Epidermal melanocyte (primary cell): ENCODE measurements around the gene UBL4B.
"Not testable (repeated sequence)": the region's sequence is repeated elsewhere in the genome, so short reads cannot be mapped to it uniquely, and the experiment has no call there.

ENCODE experiments used
- DNase-seq: peaks from one replicate; pipeline ENCODE4 v3.0.0; 2011; ENCODE audit warnings: low spot score; ENCODE audit not compliant: insufficient read length

Gene UBL4B, protein sequence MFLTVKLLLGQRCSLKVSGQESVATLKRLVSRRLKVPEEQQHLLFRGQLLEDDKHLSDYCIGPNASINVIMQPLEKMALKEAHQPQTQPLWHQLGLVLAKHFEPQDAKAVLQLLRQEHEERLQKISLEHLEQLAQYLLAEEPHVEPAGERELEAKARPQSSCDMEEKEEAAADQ

GRCh38 chr1:110112143-110112542 lies at the start of gene UBL4B:
UBL4B (plus strand) TSS chr1:110112443; CDS start chr1:110112535, 92 bp downstream.
- DNase-seq: no peak

GRCh38 chr1:110062612-110063011 lies 49.6 kb upstream of the UBL4B start:
- DNase-seq: no peak

- DNase-seq: no peak
Measured at GRCh38 chr1:110063781-110064180, 48.5 kb upstream of the UBL4B start.

- no peak for DNase-seq
Measured at GRCh38 chr1:110064576-110065337, 47.5 kb upstream of the UBL4B start.

DNA sequence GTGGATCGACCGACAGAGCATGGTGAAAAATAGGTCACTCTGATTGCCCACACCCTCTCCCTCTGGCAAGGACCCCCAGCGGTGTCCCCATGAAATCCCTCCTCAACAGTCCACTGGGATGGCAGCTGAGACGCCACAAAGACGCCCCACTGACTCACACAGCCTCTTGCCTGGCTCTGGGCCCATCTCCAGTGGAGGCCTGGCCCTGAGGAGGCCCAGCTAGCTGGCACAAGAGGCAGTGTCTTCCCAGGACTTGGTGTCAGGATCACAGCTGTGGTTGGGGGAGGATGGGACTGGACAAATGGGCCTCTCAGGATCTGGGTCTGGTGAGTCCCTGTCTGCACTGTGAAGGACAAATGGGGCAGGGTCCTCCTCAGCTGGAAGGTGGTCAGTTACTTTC lies 46.4 kb upstream of the UBL4B start:
- DNase-seq: no peak

DNA sequence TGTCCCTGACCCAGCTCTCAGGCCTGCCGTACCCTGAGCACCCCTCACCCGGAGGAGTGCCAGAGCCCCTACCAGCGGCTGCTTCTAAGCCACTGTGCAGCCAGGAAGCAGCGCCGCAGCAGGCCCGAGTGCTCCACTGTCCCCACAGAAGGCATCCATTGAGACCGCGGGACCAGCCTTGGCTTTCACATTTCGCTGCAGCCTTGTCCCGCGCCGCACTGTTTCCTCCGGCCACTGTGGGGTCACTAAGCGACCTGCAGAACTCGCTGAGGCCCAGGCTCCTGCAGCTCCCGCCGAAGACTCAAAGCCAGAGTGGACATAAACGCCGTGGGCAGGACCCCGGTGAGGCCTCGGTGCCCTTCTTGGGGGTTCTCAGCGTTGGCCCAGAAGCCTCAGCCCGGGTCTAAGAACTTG lies 44.8 kb upstream of the UBL4B start:
- no peak for DNase-seq

GRCh38 chr1:110067893-110068645 lies 44.2 kb upstream of the UBL4B start:
- DNase-seq: no peak

DNA sequence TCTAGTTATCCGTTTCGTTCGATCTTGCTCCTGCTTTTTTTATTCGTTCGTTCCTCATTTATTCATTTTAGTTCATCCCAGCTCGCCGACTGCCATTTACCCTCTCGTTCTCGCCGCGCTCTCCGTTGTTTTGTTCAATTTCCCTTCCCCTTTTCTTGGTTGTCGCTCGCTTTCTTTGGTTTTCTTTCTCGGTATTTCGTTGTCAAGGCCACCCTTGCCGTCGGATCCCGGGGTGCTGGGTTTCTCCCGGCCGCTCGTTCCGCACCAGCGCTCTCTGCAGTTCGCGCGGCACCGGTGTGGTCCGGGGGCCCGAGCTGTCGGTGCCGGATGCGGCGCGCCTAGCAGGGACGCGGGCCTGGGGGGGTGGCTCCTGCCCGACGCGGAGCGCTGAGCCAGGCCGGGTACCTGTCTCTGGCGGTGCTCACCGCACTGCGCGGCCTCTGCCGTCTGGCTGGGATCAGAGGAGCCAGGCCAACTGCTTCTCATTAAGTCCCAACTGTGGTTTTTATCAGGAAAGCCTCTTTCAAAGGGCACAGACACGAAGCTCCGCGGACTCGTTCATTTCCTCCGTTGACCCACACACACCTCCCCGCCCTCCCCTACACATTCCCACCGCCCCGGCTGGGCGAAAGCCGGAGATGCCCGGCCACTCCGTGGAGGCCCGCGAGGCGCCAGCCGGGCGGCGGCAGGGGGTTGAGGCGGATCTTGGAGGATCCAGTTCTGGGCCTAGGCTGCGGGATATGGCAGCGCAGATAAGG lies 43.4 kb upstream of the UBL4B start:
- DNase-seq: no peak

GRCh38 chr1:110069404-110070281 lies 42.6 kb upstream of the UBL4B start:
- DNase-seq: no peak

- no peak for DNase-seq
Measured at GRCh38 chr1:110070282-110070669, 42.0 kb upstream of the UBL4B start.

GRCh38 chr1:110070671-110071242 lies 41.5 kb upstream of the UBL4B start, which contains the start of gene ALX3:
ALX3 (minus strand) TSS chr1:110070672; CDS start chr1:110070612, 60 bp downstream.
- DNase-seq: no peak

GRCh38 chr1:110074166-110074565 lies 38.1 kb upstream of the UBL4B start:
- DNase-seq: no peak

- no peak for DNase-seq
Measured at GRCh38 chr1:110076789-110077500, 35.3 kb upstream of the UBL4B start.

DNA sequence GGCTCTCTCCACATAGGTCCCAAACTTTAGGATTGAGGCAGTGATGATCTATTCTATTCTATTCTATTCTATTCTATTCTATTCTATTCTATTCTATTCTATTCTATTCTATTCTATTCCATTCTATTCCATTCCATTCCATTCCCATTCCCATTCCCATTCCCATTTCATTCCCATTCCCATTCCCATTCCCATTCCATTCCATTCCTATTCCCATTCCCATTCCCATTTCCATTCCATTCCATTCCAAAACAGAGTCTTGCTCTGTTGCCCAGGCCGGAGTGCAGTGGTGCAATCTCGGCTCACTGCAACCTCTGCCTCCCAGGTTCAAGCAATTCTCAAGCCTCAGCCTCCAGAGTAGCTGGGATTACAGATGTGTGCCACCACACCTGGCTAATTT lies 32.2 kb upstream of the UBL4B start:
- DNase-seq: not testable (repeated sequence)

GRCh38 chr1:110081061-110081460 lies 31.2 kb upstream of the UBL4B start:
- no peak for DNase-seq

- DNase-seq: no peak
Measured at GRCh38 chr1:110082477-110082876, 29.8 kb upstream of the UBL4B start.

DNA sequence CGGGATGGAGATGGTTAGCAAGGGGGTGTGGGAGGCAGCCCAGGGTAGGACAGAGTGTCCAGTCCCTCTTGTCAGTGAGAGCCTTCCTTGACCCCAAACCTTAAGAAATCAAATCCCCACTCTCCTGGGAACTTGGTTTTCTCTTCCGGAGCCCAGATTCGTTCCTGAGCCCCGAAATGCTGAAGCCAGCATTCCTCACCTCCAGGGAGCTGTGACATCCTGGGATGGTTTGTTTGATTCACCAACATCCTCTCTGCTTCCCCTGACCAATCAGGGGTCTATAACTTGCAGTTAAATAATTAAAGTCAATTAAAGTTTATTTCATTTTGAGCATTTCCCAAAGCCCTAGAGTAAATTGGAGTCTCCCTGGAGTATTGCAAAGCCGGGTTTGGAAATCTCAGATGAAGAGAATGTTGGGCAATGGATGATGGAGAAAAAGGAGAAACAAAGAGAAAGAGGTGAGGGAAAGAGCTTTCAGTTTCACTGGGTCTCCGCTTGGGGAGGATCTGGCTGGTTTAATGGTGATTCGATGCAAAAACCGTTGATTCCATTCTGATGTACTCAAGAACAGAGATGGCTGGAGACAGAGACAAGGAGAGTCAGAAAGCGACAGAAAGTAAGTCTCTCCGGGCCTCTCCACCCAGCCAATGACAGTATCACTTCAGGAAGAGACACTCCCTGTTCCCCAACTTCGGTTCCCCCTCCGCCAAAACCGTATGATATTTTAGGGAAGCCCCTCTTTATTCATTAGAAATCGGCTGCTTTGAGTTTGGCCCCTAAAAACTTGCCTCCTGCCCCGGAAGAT lies 29.0 kb upstream of the UBL4B start:
- DNase-seq: no peak

DNA sequence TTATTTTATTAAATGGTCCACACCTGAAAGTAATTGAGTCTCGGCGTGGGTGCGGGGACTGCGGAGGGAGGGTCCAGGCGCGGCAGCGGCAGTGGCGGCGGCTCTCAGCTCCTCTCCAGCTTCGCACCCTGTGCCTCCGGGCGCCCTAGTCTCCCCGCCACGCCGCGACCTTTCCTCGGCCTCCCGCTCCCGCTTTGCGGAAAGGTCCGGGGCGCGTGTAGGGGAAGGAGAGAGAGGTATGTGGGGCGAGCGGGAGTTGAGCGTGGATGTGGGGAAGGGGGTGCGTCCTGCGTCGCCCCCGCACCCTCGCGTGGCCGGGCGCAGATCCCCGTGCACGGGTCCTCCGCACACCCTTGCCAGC lies 28.4 kb upstream of the UBL4B start:
- DNase-seq: no peak
